ENCODE results near the gene ROM1.
A peak's percentile ranks its signal among the peaks of the same experiment; 100 is the strongest.

The ROM1 gene

GRCh38 chr11:62591448-62592145, 21.5 kb upstream of the ROM1 start, which contains the start of gene TUT1:
TUT1 (minus strand) TSS chr11:62591523; CDS start chr11:62591485, 38 bp downstream.
- DNase-seq (ENCODE audit: low read depth): peak; percentile 99
- TF ChIP-seq, protein P1, sequence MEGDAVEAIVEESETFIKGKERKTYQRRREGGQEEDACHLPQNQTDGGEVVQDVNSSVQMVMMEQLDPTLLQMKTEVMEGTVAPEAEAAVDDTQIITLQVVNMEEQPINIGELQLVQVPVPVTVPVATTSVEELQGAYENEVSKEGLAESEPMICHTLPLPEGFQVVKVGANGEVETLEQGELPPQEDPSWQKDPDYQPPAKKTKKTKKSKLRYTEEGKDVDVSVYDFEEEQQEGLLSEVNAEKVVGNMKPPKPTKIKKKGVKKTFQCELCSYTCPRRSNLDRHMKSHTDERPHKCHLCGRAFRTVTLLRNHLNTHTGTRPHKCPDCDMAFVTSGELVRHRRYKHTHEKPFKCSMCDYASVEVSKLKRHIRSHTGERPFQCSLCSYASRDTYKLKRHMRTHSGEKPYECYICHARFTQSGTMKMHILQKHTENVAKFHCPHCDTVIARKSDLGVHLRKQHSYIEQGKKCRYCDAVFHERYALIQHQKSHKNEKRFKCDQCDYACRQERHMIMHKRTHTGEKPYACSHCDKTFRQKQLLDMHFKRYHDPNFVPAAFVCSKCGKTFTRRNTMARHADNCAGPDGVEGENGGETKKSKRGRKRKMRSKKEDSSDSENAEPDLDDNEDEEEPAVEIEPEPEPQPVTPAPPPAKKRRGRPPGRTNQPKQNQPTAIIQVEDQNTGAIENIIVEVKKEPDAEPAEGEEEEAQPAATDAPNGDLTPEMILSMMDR (IDR thresholded peaks at IDR 0.05; ENCODE audit: low read depth, low read length, missing control alignments): no peak
- peak within 1 kb of the TSS; percentile 90 for H3K4me3 ChIP-seq (ENCODE audit: low read depth, low read length)

GRCh38 chr11:62592146-62592815, 20.8 kb upstream of the ROM1 start:
- TF ChIP-seq, protein P1 (IDR thresholded peaks at IDR 0.05; ENCODE audit: low read depth, low read length, missing control alignments): no peak
- peak overlapping the region; percentile 60 for H3K4me3 ChIP-seq (ENCODE audit: low read depth, low read length)
- DNase-seq (ENCODE audit: low read depth): no peak

- H3K4me3 ChIP-seq (ENCODE audit: low read depth, low read length): no peak overlapping the region
- TF ChIP-seq, protein P1 (IDR thresholded peaks at IDR 0.05; ENCODE audit: low read depth, low read length, missing control alignments): no peak
Observed at GRCh38 chr11:62592989-62593421, 20.1 kb upstream of the ROM1 start.

DNA sequence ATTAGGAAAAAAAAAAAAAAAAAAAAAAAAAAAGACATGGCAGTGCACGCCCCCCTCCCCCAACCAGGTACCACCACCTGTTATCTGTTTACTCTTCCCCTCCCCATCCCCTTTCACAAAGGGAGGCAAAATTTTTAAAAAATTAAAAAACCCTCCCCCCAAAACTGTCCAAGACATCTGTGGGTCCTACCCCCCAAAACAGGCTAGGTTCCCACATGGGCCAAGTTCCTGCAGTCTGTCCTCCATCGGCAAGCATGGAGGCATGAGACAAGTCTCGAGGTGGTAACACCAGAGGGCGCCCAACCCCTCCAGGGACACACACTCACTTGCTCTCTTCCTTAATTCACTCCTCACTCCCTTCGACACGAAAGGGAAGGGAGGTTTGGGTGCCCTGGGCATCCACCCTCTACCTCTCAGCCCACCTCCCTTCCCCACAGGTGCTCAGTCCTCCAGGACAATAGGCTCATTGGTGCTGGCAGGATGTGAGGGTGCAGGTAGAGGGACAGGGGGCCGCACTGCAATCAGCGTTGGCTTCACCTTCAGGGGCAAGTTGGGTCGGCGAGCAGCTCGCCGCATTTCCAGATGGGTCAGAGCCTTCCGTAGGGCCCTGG, 19.5 kb upstream of the ROM1 start:
- no peak for DNase-seq (ENCODE audit: low read depth)
- TF ChIP-seq, protein P1 (IDR thresholded peaks at IDR 0.05; ENCODE audit: low read depth, low read length, missing control alignments): peak; percentile 79
- H3K4me3 ChIP-seq (ENCODE audit: low read depth, low read length): no peak overlapping the region

More at GRCh38 chr11:62592989-62593421, 20.1 kb upstream of the ROM1 start:
- no peak for DNase-seq (ENCODE audit: low read depth)

DNA sequence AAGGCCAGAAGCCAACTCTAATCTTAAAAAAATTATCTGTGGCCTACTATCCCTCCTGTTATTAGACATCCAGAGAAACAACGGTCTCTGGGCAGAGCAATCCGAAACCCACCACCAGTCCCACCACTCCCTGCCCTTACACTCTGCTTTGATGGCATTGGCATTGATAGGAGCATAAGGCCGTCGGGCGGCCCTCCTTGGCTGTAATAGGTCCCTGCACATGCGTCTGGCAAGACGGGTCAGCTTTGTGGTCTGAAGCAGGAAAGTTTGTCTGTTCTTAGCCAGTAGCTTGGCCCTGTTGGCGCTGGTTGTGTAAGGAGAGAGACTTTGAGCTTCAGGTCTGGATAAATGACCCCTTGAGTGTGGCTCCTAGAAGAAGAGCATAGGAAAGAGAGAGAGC, 17.9 kb upstream of the ROM1 start:
- H3K4me3 ChIP-seq (ENCODE audit: low read depth, low read length): no peak overlapping the region
- DNase-seq (ENCODE audit: low read depth): no peak
- TF ChIP-seq, protein P1 (IDR thresholded peaks at IDR 0.05; ENCODE audit: low read depth, low read length, missing control alignments): no peak

- peak; percentile 99 for DNase-seq (ENCODE audit: low read depth)
- TF ChIP-seq, protein P1 (IDR thresholded peaks at IDR 0.05; ENCODE audit: low read depth, low read length, missing control alignments): no peak
- peak overlapping the region; percentile 95 for H3K4me3 ChIP-seq (ENCODE audit: low read depth, low read length)
Observed at GRCh38 chr11:62599069-62599696, 13.9 kb upstream of the ROM1 start.

Measured in GM12864 (cell line).